Vagina (tissue), 2 donors: Measurements from ENCODE around the gene TRPV3. TPM values are rescaled to one million over a fixed set of nuclear protein-coding genes. Genes with fewer than 3 reads are reported as not detected.
"Not testable (repeated sequence)": the region's sequence is repeated elsewhere in the genome, so short reads cannot be mapped to it uniquely, and the experiment has no call there.

Experiments used
- DNase-seq, 2 donors: peaks; one replicate each; pipeline ENCODE4 v3.0.0-alpha.2; 2017; ENCODE audit errors: extremely low spot score in 2 of 2
- H3K27ac ChIP-seq: fragments of 200-600 bp; sonication (generic); one replicate; pipeline ENCODE4 v1.5.1; 2019
- H3K27me3 ChIP-seq: fragments of 200-600 bp; sonication (generic); one replicate; pipeline ENCODE4 v1.5.1; 2019
- H3K36me3 ChIP-seq, 2 donors: fragments of 200-600 bp; sonication (generic); one replicate each; pipeline ENCODE4 v1.5.1; 2017 to 2019
- H3K4me1 ChIP-seq: fragments of 200-600 bp; sonication (generic); one replicate; pipeline ENCODE4 v1.5.1; 2019
- H3K4me3 ChIP-seq, 2 donors: fragments of 200-600 bp; sonication (generic); 1 replicate in 1 of 2; 2 replicates in 1 of 2; pipeline ENCODE4 v1.5.1; 2016 to 2019
- H3K9me3 ChIP-seq: fragments of 200-600 bp; sonication (generic); one replicate; pipeline ENCODE4 v1.5.1; 2019
- CTCF ChIP-seq, 3 experiments: fragments of 450-650 bp in 2 of 3; fragments of 200-600 bp in 1 of 3; sonication (generic) in 1 of 3; IDR thresholded peaks; one replicate each; pipeline ENCODE4 v1.5.1; 2017 to 2019; ENCODE audit warnings: antibody characterized with exemption in 3 of 3, mild to moderate bottlenecking in 2 of 3, moderate library complexity in 2 of 3
- POLR2A ChIP-seq, 2 donors: fragments of 450-650 bp; IDR thresholded peaks; one replicate each; pipeline ENCODE4 v1.6.1; 2017; ENCODE audit warnings: antibody characterized with exemption in 2 of 2, mild to moderate bottlenecking in 2 of 2, moderate library complexity in 2 of 2
- POLR2AphosphoS5 ChIP-seq, 2 donors: sonication (generic); formaldehyde crosslinking; IDR thresholded peaks; one replicate each; pipeline ENCODE4 v1.9.0; 2017; ENCODE audit warnings: antibody characterized with exemption in 2 of 2, mild to moderate bottlenecking in 2 of 2, low read depth in 1 of 2; ENCODE audit not compliant: insufficient read depth in 1 of 2
- intact Hi-C: fragments of 100-400 bp; cut with DNase I; formaldehyde crosslinking; loops from one replicate; pipeline ENCODE4 v1.15.1; 2023
- total RNA-seq: library from RNA; depleted of rRNA; stranded (reverse); fragments of >200 nt; gene quantifications from one replicate; pipeline ENCODE4 v1.2.3, GENCODE V29; 2016

TRPV3 gene
- total RNA-seq, 1 donor from 2014 or later, result 3.2 TPM

GRCh38 chr17:3571043-3571900, 13.7 kb upstream of the TRPV3 start:
- TF ChIP-seq CTCF (IDR thresholded peaks at IDR 0.05) (no peak), POLR2AphosphoS5 (IDR thresholded peaks at IDR 0.05; ENCODE audit: insufficient read depth in 1 of 2, low read depth in 1 of 2) (no peak), POLR2A (IDR thresholded peaks at IDR 0.05) (no peak)
- no peak for DNase-seq
- H3K27me3 ChIP-seq, result no peaks in the 10 kb centered on the region
- H3K4me1 ChIP-seq, result no peaks in the 10 kb centered on the region
- no peak overlapping the region for H3K4me3 ChIP-seq
- intact Hi-C loops, result no loop called here
- peaks cover 0 to 19% of the 10 kb centered on the region in 2 donors for H3K36me3 ChIP-seq
- H3K9me3 ChIP-seq, result no peaks in the 10 kb centered on the region
- H3K27ac ChIP-seq, result no peak overlapping the region

- no peaks in the 10 kb centered on the region for H3K9me3 ChIP-seq
- no peak overlapping the region for H3K27ac ChIP-seq
- no peak for DNase-seq
- peaks cover 0 to 25% of the 10 kb centered on the region in 2 donors for H3K36me3 ChIP-seq
- no peaks in the 10 kb centered on the region for H3K27me3 ChIP-seq
- no peak for TF ChIP-seq POLR2AphosphoS5 (IDR thresholded peaks at IDR 0.05; ENCODE audit: insufficient read depth in 1 of 2, low read depth in 1 of 2)
- TF ChIP-seq CTCF (IDR thresholded peaks at IDR 0.05), result no peak
- no peak for TF ChIP-seq POLR2A (IDR thresholded peaks at IDR 0.05)
- no peaks in the 10 kb centered on the region for H3K4me1 ChIP-seq
- H3K4me3 ChIP-seq, result no peak overlapping the region
- intact Hi-C loops, result no loop called here
These were observed 12.0 kb upstream of the TRPV3 start for GRCh38 chr17:3569534-3570137.

GRCh38 chr17:3566551-3566950, 8.9 kb upstream of the TRPV3 start:
- H3K27ac ChIP-seq, result no peak overlapping the region
- TF ChIP-seq CTCF (IDR thresholded peaks at IDR 0.05) (no peak), POLR2A (IDR thresholded peaks at IDR 0.05) (no peak), POLR2AphosphoS5 (IDR thresholded peaks at IDR 0.05; ENCODE audit: insufficient read depth in 1 of 2, low read depth in 1 of 2) (no peak)
- H3K27me3 ChIP-seq, result no peaks in the 10 kb centered on the region
- peaks cover 7% of the 10 kb centered on the region for H3K4me1 ChIP-seq
- no peak overlapping the region for H3K4me3 ChIP-seq
- intact Hi-C loops, result no loop called here
- H3K36me3 ChIP-seq, result peaks cover 0 to 19% of the 10 kb centered on the region in 2 donors
- no peaks in the 10 kb centered on the region for H3K9me3 ChIP-seq
- no peak for DNase-seq

GRCh38 chr17:3565143-3565542, 7.5 kb upstream of the TRPV3 start:
- Histone ChIP-seq H3K4me3 (no peak overlapping the region), H3K9me3 (no peaks in the 10 kb centered on the region), H3K27me3 (no peaks in the 10 kb centered on the region), H3K27ac (no peak overlapping the region), H3K36me3 (peaks cover 0 to 11% of the 10 kb centered on the region in 2 donors), H3K4me1 (peaks cover 7% of the 10 kb centered on the region)
- intact Hi-C loops, result no loop called here
- DNase-seq, result no peak
- TF ChIP-seq POLR2AphosphoS5 (IDR thresholded peaks at IDR 0.05; ENCODE audit: insufficient read depth in 1 of 2, low read depth in 1 of 2), result no peak
- no peak for TF ChIP-seq CTCF (IDR thresholded peaks at IDR 0.05)
- TF ChIP-seq POLR2A (IDR thresholded peaks at IDR 0.05), result no peak

- H3K4me3 ChIP-seq, intact Hi-C loops: not testable (repeated sequence)
These were observed 6.6 kb upstream of the TRPV3 start for GRCh38 chr17:3564241-3564640.

More at GRCh38 chr17:3564241-3564640, 6.6 kb upstream of the TRPV3 start:
- H3K9me3 ChIP-seq, H3K36me3 ChIP-seq, H3K4me1 ChIP-seq, H3K27ac ChIP-seq, H3K27me3 ChIP-seq, DNase-seq: not testable (repeated sequence)
